ENCODE data around the gene SMIM28.

- TF ChIP-seq CTCF (IDR thresholded peaks at IDR 0.05; ENCODE audit: insufficient read depth, low read length, poor library complexity, severe bottlenecking): no peak
- no peak for TF ChIP-seq EZH2phosphoT487 (conservative IDR thresholded peaks at IDR 0.05; ENCODE audit: low read length)
These were observed 27.8 kb upstream of the SMIM28 start for GRCh38 chr6:138349891-138350290.

Data from SU-DHL-6 (cell line).